ENCODE data around the gene NDRG2.
"Not testable (repeated sequence)": the region's sequence is repeated elsewhere in the genome, so short reads cannot be mapped to it uniquely, and the experiment has no call there.

Gene NDRG2

DNA sequence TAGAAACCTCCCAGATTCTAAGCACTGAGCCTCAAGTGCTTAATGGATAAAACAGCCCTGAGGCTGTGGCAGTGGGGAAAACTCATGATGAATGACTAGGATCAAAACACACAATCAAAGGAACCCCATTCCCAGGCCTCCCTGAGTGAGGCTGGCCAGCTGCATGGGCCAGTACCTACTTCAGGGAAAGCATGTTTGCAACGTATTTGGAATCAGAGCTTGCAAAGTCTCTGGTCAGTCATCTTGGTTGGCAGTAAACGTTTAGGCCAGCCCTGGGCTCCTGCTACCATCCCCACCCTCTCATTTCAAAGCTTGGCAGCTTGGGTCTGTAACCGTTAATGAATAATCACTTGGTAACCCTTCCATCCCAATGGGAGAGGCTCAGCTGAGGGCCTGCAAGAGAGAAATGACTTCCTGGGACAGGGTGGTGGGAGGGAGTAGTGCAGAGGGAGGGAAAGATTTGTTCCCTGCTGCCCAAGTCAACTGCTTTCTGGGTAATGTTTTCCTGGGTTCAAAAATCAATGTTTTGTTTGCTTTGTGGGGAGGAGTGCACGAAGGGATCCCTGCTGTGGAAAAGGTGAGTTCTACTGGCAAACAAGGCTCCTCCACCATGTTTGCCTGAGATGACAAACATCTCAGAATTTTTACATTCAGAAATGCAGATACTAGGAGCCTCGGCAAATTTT lies 30.7 kb upstream of the NDRG2 start:
- DNase-seq: no peak

DNA sequence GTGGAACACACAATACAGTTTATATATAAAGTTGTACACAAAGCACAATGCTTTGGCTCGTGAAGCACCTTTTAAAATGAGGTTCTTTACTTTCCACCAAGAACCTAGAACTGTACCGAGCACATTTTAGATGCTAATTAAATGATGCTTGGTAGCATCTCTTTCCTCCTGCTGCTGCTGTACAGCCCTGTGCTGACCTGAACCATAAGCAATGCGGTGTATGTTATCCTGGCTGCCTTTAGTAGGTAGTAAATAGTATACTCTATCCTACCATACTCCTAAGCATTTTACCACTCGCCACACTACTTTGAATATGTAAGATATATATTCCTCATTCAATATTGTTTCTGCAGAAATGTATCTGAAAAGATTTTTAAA lies 29.9 kb upstream of the NDRG2 start:
- no peak for DNase-seq

DNA sequence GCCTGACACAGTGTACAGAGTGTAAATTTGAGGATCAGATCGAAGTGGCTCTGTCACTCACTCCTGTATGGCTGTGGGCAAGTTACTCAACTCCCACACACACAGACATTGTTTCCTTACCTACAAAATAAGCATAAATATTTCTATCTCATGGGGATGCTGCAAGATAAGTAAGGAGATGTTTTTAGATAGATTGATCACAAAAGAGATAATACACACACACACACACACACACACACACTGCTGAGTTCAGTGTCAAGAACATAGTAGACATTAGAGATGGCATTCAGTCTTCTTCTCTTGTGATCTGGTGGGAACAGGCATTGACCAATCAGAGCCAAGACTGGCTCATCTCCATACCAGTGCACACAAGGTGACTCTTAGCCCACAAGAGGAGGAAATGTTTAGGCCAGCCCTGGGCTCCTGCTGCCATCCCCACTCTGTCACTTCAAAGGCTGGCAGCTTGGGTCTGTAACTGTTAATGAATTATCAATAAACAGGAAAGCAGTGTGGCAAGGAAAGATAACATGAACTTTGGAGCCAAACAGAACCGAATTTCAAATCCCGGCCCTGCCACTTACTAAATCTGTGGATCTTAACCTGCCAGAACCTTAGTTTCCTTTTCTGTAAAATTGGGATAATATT lies 29.4 kb upstream of the NDRG2 start:
- no peak for DNase-seq

DNA sequence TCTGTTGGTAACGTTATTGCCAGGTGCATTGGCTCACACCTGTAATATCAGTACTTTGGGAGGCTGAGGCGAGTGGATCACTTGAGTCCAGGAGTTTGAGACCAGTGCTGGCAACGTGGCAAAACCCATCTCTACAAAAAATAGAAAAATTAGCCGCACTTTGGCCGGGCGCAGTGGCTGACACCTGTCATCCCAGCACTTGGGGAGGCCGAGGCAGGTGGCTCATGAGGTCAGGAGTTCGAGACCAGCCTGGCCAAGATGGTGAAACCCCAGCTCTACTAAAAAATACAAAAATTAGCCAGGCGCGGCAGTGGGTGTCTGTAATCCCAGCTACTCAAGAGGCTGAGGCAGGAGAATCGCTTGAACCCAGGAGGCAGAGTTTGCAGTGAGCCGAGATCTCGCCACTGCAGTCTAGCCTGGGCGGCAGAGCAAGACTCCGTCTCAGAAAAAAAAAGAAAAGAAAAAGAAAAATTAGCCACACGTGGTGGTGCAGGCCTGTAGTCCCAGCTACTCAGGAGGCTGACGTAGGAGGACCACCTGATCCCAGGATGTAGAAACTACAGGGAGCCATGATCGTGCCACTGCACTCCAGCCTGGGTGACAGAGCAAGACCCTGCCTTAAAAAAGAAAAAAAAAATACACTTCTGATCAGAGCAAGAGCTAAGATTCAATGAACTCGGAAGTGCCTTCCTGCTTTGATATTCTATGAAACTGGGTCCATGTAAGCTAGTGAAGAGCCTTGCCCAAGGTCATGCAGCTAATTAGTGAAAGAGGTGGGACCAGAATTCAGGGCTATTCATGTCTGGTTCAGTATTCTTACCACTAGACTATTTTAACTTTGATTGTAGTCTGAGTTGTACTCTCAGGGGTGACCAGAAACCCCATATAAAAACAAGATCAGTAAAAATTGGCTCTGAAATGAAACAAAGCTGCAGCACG lies 28.6 kb upstream of the NDRG2 start:
- DNase-seq: no peak

DNA sequence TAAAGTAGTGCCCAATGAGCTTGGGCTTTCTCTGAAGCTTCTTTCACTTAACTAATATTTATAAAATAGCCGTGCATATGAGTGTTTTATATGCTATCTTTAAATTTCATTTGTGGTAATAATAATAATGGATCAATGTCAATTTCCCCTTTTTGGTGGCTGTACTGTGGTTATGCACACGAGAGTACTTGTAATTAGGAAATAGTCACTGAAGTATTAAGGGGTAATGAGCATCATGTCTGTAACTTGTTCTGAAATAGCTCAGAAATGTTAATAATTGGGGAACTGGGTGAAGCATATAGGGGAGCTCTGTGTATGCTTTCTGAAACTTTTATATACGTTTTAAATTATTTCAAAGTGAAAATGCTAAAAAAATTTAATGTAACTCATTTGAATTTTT lies 25.7 kb upstream of the NDRG2 start:
- DNase-seq: no peak

DNA sequence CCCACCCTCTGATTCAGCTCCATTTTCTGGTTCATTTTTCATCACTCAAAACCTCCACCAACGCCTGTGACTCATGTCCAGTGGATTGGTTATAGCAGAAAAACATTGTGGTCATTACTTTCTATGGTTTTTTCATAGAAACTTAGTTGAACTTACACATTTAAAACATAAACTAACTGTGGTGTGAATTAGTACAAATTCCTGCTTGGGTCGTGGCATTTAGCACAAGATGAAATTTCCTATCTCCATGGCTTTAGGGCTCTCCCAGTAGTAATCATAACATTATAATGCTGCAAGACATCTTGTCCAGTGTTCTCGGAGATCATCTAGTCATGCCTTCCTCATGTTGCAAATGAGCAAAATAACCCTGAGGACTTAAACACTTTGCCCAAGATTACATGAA lies 24.4 kb upstream of the NDRG2 start:
- no peak for DNase-seq

DNA sequence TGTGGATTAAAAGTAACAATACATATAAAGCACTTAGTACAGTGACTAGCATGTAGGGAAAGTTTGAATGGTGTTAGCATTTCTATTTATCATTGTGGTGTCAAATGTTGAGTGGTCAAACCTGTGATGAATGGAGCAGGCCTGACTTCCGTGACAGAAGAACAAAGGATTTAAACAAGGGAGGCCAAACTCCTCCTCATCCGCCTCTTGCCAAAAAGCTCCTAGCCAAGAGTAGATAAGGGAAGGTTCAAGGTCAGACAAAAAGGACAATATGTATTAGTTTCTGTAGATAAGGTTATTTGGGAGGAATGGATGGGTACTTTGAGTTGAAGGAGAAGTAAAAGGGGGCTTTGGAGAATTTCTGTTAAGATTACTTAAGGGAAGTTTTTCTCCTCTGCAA lies 23.8 kb upstream of the NDRG2 start:
- no peak for DNase-seq

DNA sequence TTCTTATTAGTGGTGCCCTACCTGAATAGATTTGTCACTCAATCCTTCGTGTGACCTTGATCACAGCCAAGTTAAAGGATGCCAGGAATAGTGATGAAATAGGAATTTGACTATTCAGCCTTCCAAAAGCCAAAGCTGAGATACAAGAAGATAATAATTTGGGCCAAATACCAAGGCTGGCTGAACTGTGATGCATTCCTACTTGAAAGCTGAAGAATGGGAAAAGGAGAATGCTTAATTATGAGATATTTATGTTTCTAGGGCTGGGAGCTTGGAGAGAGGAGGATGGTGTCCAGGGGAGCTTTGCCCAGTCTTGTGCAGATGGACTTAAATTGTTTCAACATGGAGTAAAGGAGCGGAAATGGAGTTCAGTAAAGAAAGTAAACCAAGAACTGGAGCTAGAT lies 22.5 kb upstream of the NDRG2 start:
- DNase-seq: no peak

DNA sequence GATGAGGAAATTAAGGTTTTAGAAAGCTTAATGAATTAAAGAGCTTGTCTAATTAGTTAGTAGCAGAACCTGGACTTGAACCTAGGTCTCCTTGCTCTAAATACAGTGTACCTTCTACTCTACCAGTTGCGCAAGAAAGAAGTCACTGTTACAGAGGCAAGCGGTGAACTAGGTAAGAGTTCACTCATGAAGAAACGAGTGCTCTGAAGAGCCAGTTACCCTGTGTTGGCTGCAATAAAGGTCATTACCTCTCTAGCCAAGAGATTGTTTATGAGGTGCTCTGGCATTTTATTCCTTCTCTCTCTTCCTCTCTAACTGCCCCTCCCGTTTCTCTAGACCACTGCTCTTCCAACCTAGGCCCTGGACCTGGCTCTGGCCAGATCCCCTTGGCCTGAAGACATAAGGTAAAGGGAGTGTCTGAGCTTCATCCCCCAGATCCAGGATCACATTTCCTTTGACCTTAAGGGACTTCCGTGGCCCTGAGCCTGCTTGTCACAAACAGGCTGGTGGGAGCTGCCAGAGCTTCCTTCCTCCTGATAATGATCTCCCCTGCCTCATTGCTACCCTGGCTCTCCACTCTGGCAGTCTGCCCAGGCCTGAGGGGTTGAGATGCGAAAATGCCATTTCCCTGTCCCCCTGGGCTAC lies 19.2 kb upstream of the NDRG2 start:
- peak; percentile 32 for DNase-seq

DNA sequence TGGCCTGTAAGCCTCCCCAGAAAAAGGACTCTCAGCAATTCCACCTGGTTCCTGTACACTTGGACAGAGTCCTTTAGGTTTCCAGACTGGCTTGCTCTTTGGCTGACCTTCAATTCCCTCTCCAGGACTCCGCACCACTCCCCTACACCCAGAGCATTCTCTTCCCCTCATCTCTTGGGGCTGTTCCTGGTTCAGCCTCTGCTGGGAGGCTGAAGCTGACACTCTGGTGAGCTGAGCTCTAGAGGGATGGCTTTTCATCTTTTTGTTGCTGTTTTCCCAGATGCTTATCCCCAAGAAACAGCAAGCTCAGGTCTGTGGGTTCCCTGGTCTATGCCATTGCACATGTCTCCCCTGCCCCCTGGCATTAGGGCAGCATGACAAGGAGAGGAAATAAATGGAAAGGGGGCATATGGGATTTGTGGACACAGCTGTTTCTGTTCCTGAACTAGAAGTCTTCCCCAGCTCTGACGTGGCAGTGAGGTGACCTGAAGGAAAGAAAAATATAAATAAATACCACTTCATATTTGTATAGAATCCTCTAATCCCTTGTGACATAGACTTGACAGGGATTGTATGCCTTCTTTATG lies 18.6 kb upstream of the NDRG2 start:
- DNase-seq: no peak

DNA sequence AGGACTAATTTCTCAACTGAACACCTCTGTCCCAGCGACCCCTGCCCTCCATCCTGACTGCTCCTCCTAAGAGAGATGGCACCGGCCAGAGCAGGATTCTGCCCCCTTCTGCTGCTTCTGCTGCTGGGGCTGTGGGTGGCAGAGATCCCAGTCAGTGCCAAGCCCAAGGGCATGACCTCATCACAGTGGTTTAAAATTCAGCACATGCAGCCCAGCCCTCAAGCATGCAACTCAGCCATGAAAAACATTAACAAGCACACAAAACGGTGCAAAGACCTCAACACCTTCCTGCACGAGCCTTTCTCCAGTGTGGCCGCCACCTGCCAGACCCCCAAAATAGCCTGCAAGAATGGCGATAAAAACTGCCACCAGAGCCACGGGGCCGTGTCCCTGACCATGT lies 18.1 kb upstream of the NDRG2 start:
- no peak for DNase-seq

DNA sequence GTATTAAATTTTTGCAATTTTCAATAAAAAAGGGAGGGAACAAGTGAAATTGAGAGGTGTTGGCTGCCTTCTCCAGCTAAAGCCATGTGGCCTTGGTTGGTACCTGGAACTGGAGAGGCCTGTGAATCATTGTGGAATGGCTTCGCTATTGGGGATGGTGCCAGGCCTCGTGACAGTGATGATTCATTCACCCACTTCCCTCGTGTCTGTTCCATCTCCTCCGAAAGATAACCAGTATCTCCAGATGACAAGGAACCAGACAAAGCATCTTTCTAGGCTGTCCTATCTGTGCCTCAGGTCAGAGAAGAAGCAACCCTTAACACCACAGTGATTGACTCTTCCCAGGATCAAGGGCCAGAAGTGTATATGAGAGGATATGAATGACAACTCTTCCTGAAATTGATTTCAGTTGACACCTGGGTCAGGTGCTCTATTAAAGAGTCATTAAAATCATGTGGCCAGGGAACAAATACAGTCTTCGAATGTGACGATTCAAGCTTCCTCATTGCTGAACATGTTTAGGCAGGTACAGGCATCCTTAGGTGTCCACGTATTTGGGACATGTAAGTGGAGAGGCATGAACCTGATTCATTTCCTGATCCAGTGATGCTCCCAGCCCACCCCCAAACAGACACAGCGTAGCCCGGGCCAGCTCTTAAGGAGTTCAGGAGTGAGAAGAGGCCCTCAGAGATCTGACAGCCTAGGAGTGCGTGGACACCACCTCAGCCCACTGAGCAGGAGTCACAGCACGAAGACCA lies 17.0 kb upstream of the NDRG2 start, which contains the start of gene RNASE7:
Gene RNASE7 (plus strand): TSS at position 687 of the 758 bp plus-strand sequence. CDS start 631 bp downstream, outside the sequence.
- DNase-seq: no peak

DNA sequence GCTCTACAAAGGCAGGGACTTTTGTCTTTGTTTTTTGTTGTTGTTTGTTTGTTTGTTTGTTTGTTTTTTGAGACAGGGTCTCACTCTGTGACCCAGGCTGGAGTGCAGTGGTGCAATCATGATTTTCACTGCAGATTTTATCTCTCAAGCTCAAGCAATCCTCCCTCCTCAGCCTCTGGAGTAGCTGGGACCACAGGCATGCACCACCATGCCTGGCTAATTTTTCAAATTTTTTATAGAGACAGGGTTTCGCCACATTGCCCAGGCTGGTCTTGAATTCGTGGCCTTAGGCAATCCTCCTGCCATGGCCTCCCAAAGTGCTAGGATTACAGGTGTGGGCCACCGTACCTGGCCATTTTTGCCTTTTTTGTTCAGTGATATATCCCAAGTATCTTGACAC lies 16.1 kb upstream of the NDRG2 start:
- DNase-seq: not testable (repeated sequence)

DNA sequence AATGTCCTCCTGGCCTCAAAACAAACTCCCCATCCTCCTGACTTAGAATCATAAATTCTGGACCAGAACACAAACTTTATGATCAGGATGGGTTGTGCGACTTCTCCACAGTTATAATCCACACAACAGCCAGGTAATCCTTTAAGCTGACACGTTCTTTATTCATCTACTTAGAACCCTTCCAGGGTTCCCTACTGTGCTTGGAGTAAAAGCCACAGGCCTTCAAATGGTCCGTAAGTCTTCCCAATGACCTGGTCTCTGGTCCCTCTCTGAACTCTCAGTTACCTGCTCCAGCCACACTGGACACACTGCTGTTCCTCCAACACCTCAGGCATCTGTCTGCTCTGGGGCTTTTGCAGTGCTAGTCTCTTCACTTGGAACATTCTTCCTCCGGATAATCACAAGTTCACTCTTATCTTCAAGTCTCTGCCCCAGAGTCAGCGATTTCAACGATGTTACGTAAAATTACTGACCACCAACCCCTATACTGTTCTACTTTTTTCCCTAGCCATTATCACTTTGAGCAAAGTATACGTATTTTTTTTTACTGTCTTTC lies 15.6 kb upstream of the NDRG2 start:
- DNase-seq: no peak

DNA sequence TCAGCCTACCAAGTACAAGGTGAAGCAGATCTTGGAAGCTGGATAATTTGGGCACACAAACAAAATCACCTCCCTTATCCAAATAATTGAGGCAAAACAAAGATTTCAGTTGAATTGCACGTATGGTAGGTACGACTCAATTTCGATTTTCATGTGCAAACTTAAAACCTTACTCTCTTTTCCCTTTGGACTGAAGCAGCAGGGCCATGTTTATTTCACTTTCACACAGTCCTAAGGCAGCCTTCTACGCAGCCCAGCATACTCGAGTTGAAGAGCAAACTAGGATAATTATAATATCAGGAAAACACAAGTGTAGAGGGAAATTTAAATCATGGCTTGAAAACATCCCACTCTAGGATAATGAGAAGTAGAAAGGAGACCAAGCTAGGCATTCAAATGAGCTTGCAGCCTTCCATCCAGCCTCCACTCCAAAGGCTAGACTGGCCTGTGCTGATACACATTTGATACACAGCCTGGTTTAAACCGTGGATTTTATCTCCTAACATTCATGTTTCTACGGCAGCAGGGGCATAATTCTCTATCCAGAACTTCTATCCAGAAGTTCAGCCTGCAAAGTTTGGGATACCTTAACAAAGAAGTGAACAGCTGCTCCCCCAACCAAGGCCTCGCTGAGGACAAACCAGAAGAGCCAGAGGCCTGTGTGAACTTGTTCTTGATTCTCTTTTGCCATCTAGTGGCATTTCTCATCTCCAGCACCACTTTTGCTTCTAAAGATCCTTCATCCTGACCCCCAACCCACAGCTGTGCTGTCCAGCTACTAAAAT lies 14.9 kb upstream of the NDRG2 start:
- DNase-seq: peak; percentile 54

DNA sequence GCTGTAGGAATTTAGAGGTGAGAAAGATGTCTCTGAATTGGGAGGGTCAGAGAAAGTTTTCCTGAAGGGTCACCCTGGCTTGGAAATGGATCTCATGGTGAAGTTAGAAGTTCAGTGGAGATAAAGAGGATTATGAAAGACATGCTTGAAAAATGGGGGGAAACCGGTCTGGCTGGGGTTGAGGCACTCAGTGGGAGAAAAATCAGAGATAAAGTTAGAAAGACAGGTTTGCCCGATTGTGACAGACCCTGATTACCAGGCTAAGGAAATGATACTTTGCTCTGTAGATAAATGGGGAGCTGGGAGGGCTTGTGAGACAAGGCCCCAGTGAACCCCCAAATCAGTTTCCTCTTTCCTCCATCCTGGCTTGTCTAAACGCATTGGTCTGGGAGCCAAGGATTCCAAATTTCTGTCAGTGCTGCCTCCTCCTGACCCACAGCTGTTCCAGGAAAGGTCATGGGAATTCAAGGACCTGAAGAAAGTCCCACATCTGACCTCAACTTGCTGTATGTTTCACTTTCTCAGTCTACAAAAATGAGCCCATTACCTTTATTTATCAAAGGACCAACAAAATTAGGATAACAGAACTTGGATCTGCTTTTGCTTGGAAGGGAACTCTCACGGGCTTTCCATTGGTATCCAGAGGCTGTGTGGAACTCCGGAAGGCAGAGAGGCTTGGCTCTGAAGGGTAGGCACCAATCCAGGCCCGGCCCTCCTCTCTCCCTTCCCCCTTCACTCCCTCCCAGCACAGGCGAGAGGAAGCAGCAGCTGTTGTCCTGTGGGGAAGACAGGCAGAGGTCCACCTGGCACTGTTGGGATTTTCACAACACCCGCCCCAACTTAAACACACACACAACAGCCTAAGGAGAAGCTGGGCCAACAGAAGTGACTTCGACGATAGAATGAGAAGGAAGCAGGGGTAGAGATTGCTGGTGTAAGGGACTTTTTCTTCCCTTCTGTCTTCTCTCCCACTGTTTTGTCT lies 13.9 kb upstream of the NDRG2 start:
- DNase-seq: peak; percentile 27

DNA sequence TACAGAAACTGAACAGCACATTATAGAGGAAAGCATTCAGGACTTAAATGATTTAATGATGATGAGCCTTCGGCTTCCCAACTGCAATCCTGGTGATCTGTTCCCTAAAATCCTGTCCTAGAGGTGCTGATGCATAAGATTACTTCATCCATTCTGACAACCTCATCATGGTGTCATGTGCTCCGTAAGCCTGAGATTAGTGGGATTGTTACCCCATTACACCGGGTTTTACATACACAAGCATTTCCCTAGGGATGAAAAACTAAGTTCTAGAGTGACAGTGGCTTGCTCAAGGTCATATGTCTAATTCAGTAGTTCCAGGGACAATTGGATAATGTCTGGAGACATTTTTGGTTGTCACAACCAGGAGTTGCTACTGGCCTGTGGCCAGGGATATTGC lies 12.3 kb upstream of the NDRG2 start:
- no peak for DNase-seq

DNA sequence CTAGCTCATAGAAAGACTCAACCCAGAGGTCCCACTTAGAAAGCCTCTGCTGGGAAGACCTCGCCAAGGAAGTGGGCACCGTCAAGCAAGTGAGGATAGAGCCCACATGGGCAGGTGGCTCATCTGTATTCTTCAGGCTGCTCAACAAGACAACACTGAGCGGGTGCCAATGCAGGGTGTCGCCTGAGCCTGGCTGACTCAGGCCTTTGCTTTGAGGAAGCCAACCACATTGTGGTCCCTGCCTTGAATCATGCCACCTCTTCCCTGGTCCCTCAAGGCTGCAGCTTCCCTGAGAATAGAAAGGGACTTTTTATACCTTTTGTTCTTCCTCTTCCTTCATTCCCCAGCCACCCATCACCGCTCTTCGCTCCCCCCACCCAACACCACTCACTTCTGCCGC lies 11.9 kb upstream of the NDRG2 start:
- no peak for DNase-seq

DNA sequence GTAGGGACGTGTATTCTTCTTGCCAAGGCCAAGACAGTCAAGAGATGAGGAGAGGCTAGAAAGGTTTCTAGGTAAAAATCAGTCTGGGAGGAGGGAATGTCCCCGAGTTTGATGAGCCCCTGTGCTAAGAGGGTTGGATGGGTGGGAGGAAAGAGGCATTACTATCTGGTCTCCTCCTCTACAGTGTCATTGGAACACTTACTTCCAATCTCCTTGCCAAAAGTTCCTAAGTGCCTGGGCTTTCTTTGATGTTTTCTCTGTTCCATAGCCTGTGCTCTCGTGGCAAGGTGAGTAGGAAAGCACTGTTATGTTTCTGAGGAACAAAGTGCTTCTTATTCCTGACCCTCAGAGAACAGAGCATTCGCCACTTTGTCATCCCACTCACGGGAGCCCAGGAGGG lies 9.8 kb upstream of the NDRG2 start, which contains the start of gene RNASE13:
Gene RNASE13 (minus strand): TSS at position 101 of the 400 bp plus-strand sequence. CDS start 519 bp downstream, outside the sequence.
- no peak for DNase-seq
